Astrocyte (in vitro differentiated cells and primary cell): ENCODE measurements around the gene LYRM2.

Experiments used
- CTCF ChIP-seq: IDR thresholded peaks from 2 replicates; pipeline ENCODE4 v1.5.1; 2011; ENCODE audit warnings: low read depth, mild to moderate bottlenecking, inconsistent platforms, low read length, moderate library complexity; ENCODE audit not compliant: insufficient read depth
- EZH2 ChIP-seq: IDR thresholded peaks from 2 replicates; pipeline ENCODE4 v1.6.1; 2012; ENCODE audit warnings: mild to moderate bottlenecking, low read length, inconsistent platforms; ENCODE audit not compliant: insufficient read depth

- TF ChIP-seq CTCF (no peak), EZH2 (no peak)
Observed at GRCh38 chr6:89611666-89612065, 26.9 kb downstream of the LYRM2 start.
